Fibroblast of pulmonary artery (primary cell): Measurements from ENCODE around the gene RBM23.
A peak's percentile ranks its signal among the peaks of the same experiment; 100 is the strongest.

Experiments
- DNase-seq: peaks from one replicate; pipeline ENCODE4 v3.0.0-alpha.2; 2010; ENCODE audit warnings: low read depth
- H3K4me3 ChIP-seq: replicated peaks from 2 replicates; pipeline ENCODE4 v1.5.1; 2011; ENCODE audit warnings: low read depth, mild to moderate bottlenecking, control low read depth, low read length, moderate library complexity
- CTCF ChIP-seq: IDR thresholded peaks from 2 replicates; pipeline ENCODE4 v1.5.1; 2011; ENCODE audit warnings: mild to moderate bottlenecking, control low read depth, low read length, inconsistent platforms; ENCODE audit errors: missing control alignments

The RBM23 gene

GRCh38 chr14:22882529-22883172, 36.3 kb downstream of the RBM23 start:
- TF ChIP-seq CTCF, result no peak
- H3K4me3 ChIP-seq, result no peak overlapping the region
- DNase-seq, result peak; percentile 44

GRCh38 chr14:22882064-22882463, 36.9 kb downstream of the RBM23 start:
- H3K4me3 ChIP-seq, result no peak overlapping the region
- no peak for TF ChIP-seq CTCF
- DNase-seq, result no peak

- TF ChIP-seq CTCF, result no peak
- DNase-seq, result no peak
- no peak overlapping the region for H3K4me3 ChIP-seq
Measured at GRCh38 chr14:22878271-22879246, 40.4 kb downstream of the RBM23 start.

GRCh38 chr14:22877000-22877501, 41.9 kb downstream of the RBM23 start:
- DNase-seq, result no peak

GRCh38 chr14:22875748-22876319, 43.1 kb downstream of the RBM23 start:
- H3K4me3 ChIP-seq, result no peak overlapping the region
- no peak for DNase-seq
- no peak for TF ChIP-seq CTCF

More at GRCh38 chr14:22877000-22877501, 41.9 kb downstream of the RBM23 start:
- H3K4me3 ChIP-seq, result no peak overlapping the region
- no peak for TF ChIP-seq CTCF

- DNase-seq, result no peak
- no peak overlapping the region for H3K4me3 ChIP-seq
- no peak for TF ChIP-seq CTCF
Measured at GRCh38 chr14:22875003-22875747, 43.8 kb downstream of the RBM23 start.
